Lung (tissue), 12 donors: Measurements from ENCODE around the gene FAM3D. TPM values are rescaled to one million over a fixed set of nuclear protein-coding genes. Genes with fewer than 3 reads are reported as not detected.
A peak's percentile ranks its signal among the peaks of the same experiment; 100 is the strongest.

Source experiments
- ATAC-seq: fragments of 200-7000 bp; cut with Tn5 transposase; one replicate; pipeline ENCODE4 v1.9.1; 2020; ENCODE audit warnings: moderate number of reproducible peaks; ENCODE audit not compliant: insufficient read depth, low FRiP score
- DNase-seq, 3 donors: peaks; one replicate each; pipeline ENCODE4 v3.0.0-alpha.2; 2013 to 2017
- H3K27ac ChIP-seq, 2 donors: one replicate each; pipeline ENCODE4 v1.5.1; 2013; ENCODE audit warnings: mild to moderate bottlenecking in 2 of 2, moderate library complexity in 2 of 2, control low read depth in 1 of 2, inconsistent platforms in 1 of 2, low read depth in 1 of 2, low read length in 1 of 2
- H3K27me3 ChIP-seq, 3 donors: one replicate each; pipeline ENCODE4 v1.5.1; 2013; ENCODE audit warnings: low read length in 2 of 3; ENCODE audit not compliant: control insufficient read depth in 3 of 3, insufficient read depth in 3 of 3
- H3K36me3 ChIP-seq, 4 donors: one replicate each; pipeline ENCODE4 v1.5.1; 2013; ENCODE audit warnings: low read length in 4 of 4, mild to moderate bottlenecking in 1 of 4, moderate library complexity in 1 of 4; ENCODE audit not compliant: control insufficient read depth in 4 of 4, insufficient read depth in 4 of 4
- H3K4me1 ChIP-seq, 5 donors: one replicate each; pipeline ENCODE4 v1.5.1; 2013; ENCODE audit warnings: low read length in 5 of 5, mild to moderate bottlenecking in 2 of 5, moderate library complexity in 1 of 5; ENCODE audit not compliant: control insufficient read depth in 5 of 5, insufficient read depth in 5 of 5
- H3K4me3 ChIP-seq: one replicate; pipeline ENCODE4 v1.5.1; 2013; ENCODE audit warnings: mild to moderate bottlenecking, control low read depth, moderate library complexity
- H3K9ac ChIP-seq, 2 donors: one replicate each; pipeline ENCODE4 v1.5.1; 2013; ENCODE audit warnings: low read length in 2 of 2, control low read depth in 1 of 2; ENCODE audit not compliant: insufficient read depth in 1 of 2
- H3K9me3 ChIP-seq, 4 donors: one replicate each; pipeline ENCODE4 v1.5.1; 2013; ENCODE audit warnings: low read length in 3 of 4, mild to moderate bottlenecking in 1 of 4, moderate library complexity in 1 of 4; ENCODE audit not compliant: control insufficient read depth in 4 of 4, insufficient read depth in 3 of 4
- CTCF ChIP-seq: IDR thresholded peaks from 2 replicates; pipeline ENCODE4 v1.5.1; 2012; ENCODE audit warnings: mild to moderate bottlenecking; ENCODE audit errors: control extremely low read depth, extremely low read depth
- WGBS, 2 donors: extraction: QIAGEN DNeasy Blood & Tissue Kit; methylation state at CpG; one replicate each; pipeline ENCODE4 v1.1.7; 2013; 5-methylcytosine and 5-hydroxymethylcytosine counted together
- polyA plus RNA-seq, 2 donors: library from polyadenylated mRNA; stranded (reverse); fragments of 200-250 nt; gene quantifications; one replicate each; pipeline ENCODE4 v1.2.1, GENCODE V29; 2013
- total RNA-seq, 2 donors: library from RNA; depleted of rRNA in 1 of 2; stranded (reverse); fragments of >200 nt in 1 of 2; gene quantifications; one replicate each; pipeline ENCODE4 v1.2.1, GENCODE V29; 2014 to 2021
- donor health status: control.
- donor health status: control.
- donor health status: Bipolar disorder and iron deficiency.
- donor health status: healthy.
- donor health status: DM: yes; HTN: yes; CAD: no.

FAM3D gene
- total and polyA plus RNA-seq, 4 donors, result 3.2 to 15.1 (median 11.6) TPM

- Histone ChIP-seq H3K27ac (no peak overlapping the region), H3K36me3 (no peaks in the 10 kb centered on the region), H3K27me3 (peaks cover 0 to 9% (median 0%) of the 10 kb centered on the region in 3 donors), H3K4me1 (no peaks in the 10 kb centered on the region), H3K9me3 (no peaks in the 10 kb centered on the region), H3K9ac (no peak overlapping the region), H3K4me3 (no peak overlapping the region)
- 57 to 69% methylated on average over 4 of the region's 4 CpGs for WGBS, 2 donors
- no peak for ATAC-seq
- peak in 2 of 3 donors; percentile 54 to 67 for DNase-seq
- no peak for TF ChIP-seq CTCF
These were observed 69.6 kb downstream of the FAM3D start for GRCh38 chr3:58596834-58597518.

- TF ChIP-seq CTCF, result no peak
- no peak overlapping the region for H3K27ac ChIP-seq
- H3K27me3 ChIP-seq, result peaks cover 0 to 5% (median under 1%) of the 10 kb centered on the region in 3 donors
- H3K9me3 ChIP-seq, result no peaks in the 10 kb centered on the region
- no peak for ATAC-seq
- no peak overlapping the region for H3K9ac ChIP-seq
- no peak for DNase-seq
- 87 to 88% methylated on average over 5 of the region's 5 CpGs for WGBS, 2 donors
- H3K4me1 ChIP-seq, result no peaks in the 10 kb centered on the region
- H3K36me3 ChIP-seq, result no peaks in the 10 kb centered on the region
- H3K4me3 ChIP-seq, result no peak overlapping the region
These were observed 72.5 kb downstream of the FAM3D start for GRCh38 chr3:58594117-58594516.

- Histone ChIP-seq H3K9me3 (no peaks in the 10 kb centered on the region), H3K4me3 (no peak overlapping the region), H3K4me1 (peaks cover 0 to 1% (median 0%) of the 10 kb centered on the region in 5 donors), H3K9ac (no peak overlapping the region), H3K27me3 (peaks cover 5 to 19% (median 12%) of the 10 kb centered on the region in 3 donors), H3K27ac (no peak overlapping the region), H3K36me3 (no peaks in the 10 kb centered on the region)
- no peak for DNase-seq
- whole genome bisulfite sequencing, 2 donors, result 62 to 63% methylated on average over 6 of the region's 6 CpGs
- no peak for ATAC-seq
- TF ChIP-seq CTCF, result no peak
These were observed 74.8 kb downstream of the FAM3D start for GRCh38 chr3:58591517-58592510.
